Pulmonary artery endothelial cell (primary cell): Measurements from ENCODE around the gene ELOVL7. TPM values are rescaled to one million over a fixed set of nuclear protein-coding genes. Genes with fewer than 3 reads are reported as not detected.
"Not testable (repeated sequence)": the region's sequence is repeated elsewhere in the genome, so short reads cannot be mapped to it uniquely, and the experiment has no call there.

Experiments
- DNase-seq: peaks from one replicate; pipeline ENCODE4 v3.0.0-alpha.2; 2011; ENCODE audit warnings: low read depth, low spot score
- total RNA-seq: library from RNA; depleted of rRNA; stranded (reverse); fragments of >200 nt; gene quantifications from 2 replicates; pipeline ENCODE4 v1.2.3, GENCODE V29; 2014

Gene ELOVL7
- under 0.01 TPM in 1 of 2 replicates, not detected in the other for total RNA-seq

- DNase-seq = no peak
Measured at GRCh38 chr5:60843936-60844905, at the start of gene ELOVL7. Gene ELOVL7 (minus strand): TSS chr5:60844269. CDS start chr5:60787397, 56,872 bp downstream.

DNA sequence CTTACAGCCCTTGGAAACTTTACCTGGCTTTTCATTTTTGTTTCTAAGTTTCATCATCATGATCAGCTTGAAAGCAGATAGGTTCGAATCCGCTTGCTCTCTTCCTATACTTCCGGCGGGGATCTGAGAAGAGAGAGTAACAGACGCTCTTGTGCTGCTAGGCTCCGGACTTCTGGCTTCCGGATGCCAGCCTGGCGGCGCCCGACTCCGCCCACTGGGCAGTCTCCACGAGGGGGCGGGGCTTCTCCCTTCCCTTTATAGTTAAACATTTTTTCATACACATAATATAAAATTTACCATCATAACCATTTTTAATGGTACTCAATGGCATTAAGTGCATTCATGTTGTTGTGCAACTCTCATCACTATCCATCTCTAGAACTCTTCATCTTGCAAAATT is 49.5 kb upstream of the ELOVL7 start:
- no peak for DNase-seq

GRCh38 chr5:60891667-60892066 is 47.6 kb upstream of the ELOVL7 start:
- DNase-seq = no peak

DNA sequence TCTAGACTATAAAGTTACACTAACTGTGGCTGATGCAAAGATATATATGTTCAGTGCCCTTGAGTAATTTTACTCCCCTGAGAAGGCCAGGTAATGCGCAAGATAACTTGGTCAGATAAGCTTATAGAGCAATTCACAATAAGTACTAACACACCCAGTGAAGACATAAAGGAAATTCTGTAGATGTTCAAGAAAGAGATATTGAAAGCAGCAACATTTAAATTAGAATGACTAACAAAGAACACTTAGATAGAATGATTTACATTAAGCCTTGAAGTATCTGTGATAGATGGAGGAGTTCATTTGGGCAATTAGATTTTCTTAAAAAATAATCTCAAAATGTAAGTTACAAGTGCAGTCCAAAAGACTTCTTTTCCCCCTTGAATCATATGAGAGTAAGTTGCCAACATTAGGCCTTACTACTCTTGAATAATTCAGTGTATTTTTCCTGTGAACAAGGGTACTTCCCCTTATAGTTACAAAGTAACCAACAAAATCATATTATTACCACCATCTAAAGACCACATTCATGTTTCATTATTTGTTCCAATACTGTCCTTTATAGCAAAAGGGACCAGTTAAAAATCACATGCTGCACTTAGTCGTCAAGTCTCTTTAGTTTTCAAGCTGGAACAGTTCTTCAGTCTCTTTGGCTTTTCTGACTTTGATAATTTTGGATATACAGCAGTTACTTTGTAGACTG is 44.4 kb upstream of the ELOVL7 start:
- DNase-seq = no peak

GRCh38 chr5:60887746-60888145 is 43.7 kb upstream of the ELOVL7 start:
- no peak for DNase-seq

DNA sequence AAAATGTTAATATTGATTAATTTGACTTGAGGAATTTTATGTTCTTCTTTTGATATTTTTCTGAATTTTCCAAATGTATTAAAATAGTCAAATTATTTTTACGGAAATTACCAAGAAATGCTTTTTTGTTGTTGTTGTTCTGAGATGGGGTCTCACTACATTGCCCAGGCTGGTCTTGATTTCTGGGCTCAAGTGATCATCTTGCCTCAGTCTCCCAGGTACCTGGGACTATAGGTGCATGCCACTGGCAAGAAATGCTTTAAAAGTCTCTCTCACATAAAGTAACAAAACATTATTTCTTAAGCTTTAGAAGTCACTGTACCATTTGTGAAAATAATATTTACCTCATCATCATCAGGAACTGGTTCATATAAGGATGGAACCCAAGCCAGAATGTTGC is 43.0 kb upstream of the ELOVL7 start:
- no peak for DNase-seq

- DNase-seq = no peak
Measured at GRCh38 chr5:60886158-60886557, 42.1 kb upstream of the ELOVL7 start.

GRCh38 chr5:60883229-60883628 is 39.2 kb upstream of the ELOVL7 start:
- no peak for DNase-seq

- no peak for DNase-seq
Measured at GRCh38 chr5:60872892-60873291, 28.8 kb upstream of the ELOVL7 start.

GRCh38 chr5:60870857-60871256 is 26.8 kb upstream of the ELOVL7 start:
- no peak for DNase-seq

GRCh38 chr5:60860572-60860971 is 16.5 kb upstream of the ELOVL7 start:
- not testable (repeated sequence) for DNase-seq

DNA sequence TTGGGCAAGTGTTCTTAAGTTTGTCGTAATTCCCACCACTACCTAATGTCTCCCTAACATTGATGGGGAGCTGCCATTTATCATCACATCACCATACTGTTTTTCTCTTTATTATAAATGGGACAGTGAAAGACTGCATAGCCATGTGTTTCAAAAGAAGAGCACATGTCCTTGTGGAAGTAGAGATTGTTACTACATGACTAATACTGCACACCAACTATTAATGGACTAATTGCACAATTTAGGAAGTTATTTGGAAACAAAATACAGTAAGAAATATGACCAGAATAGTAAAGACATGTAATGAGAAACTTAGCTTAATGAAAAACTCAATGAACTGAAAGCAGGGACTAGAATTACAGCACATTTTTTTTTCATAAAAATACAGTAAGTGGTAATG is 12.0 kb upstream of the ELOVL7 start:
- no peak for DNase-seq

- no peak for DNase-seq
Measured at GRCh38 chr5:60852940-60853339, 8.9 kb upstream of the ELOVL7 start.

GRCh38 chr5:60852317-60852716 is 8.2 kb upstream of the ELOVL7 start:
- DNase-seq = no peak

DNA sequence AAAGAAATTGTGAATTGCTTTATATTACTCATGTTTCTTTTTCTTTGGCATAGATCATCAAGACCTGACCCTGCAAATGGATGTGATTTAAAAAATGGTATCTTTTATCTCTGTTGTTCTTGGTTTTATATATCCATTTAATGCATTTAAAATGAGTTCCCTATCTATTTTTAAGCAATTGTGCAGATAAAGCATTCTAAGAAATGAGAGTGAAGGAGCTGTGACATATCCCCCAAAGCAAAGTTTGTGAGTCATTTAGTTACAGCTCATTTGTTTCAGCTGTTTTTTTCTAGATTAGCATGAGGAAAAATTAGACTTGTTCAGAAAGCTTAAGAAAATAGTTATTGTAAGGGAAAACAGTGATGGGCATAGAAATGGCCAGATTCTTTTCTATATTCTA is 7.6 kb upstream of the ELOVL7 start:
- DNase-seq = no peak

DNA sequence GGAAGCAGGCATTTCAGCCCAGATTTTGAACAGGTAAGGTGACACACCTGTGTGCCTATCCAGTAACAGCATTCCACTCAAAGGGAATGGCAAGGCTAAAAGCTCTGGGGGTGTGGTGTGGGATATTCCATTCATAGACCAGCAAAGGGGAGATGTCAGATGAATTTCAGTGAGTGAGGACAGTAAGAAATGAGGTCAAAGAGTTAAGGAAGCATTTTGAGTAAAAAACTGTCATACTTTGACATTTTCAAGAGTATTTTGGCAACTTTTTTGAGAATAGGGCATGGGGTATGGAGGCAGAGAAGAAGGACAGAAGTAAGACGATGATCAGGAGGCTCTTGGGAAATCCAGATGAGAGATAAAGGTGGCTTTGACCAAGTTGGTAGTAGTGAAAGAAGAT is 2.2 kb upstream of the ELOVL7 start:
- DNase-seq = no peak

GRCh38 chr5:60843386-60843935 is 608 bp downstream of the ELOVL7 start:
- DNase-seq = no peak

DNA sequence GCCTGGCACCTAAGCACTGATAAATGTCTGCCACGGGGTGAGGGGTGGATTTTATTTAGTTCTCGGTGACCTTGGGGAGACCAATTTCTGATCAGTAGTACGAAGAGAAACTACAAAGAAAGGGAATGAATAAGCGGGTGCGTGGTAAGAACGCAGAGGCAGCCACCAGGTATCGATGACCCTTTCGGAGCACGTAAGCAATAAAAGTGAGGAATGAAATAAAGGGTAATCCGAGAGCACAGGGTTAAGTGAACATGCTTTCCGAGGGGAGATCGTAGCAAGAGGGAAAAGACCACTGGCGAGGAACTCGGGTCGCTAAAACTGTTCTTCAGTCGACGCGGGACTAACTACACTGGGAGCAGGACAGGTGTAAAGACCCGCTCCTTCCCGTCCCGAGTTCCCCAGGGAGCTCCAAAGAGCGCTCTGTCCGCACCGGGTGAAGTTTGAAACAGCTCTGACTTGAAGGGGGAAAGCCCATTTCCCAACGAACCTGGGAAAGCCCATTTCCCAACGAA is 1.1 kb downstream of the ELOVL7 start:
- DNase-seq = no peak

GRCh38 chr5:60841361-60841760 is 2.7 kb downstream of the ELOVL7 start:
- DNase-seq = no peak

GRCh38 chr5:60836131-60836530 is 7.9 kb downstream of the ELOVL7 start:
- no peak for DNase-seq

DNA sequence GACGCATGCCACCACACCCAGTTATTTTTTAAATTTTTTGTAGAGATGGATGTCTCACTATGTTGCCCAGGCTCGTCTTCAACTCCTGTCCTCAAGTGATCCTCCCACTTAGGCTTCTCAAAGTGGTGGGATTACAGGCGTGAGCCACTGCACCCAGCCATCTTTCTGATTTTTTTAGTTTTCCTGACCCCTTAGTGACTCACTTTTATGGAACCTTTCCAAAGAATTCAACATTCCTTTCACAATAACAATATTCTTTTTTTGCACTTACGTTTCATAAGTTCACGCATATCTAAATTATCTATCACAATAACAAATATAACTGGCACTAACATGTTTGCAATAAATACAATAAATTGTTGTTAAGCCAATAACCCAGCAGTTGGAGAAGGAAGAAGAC is 8.5 kb downstream of the ELOVL7 start:
- no peak for DNase-seq

GRCh38 chr5:60833520-60833919 is 10.5 kb downstream of the ELOVL7 start:
- no peak for DNase-seq
